ENCODE measurements around the gene COLEC11.

DNA sequence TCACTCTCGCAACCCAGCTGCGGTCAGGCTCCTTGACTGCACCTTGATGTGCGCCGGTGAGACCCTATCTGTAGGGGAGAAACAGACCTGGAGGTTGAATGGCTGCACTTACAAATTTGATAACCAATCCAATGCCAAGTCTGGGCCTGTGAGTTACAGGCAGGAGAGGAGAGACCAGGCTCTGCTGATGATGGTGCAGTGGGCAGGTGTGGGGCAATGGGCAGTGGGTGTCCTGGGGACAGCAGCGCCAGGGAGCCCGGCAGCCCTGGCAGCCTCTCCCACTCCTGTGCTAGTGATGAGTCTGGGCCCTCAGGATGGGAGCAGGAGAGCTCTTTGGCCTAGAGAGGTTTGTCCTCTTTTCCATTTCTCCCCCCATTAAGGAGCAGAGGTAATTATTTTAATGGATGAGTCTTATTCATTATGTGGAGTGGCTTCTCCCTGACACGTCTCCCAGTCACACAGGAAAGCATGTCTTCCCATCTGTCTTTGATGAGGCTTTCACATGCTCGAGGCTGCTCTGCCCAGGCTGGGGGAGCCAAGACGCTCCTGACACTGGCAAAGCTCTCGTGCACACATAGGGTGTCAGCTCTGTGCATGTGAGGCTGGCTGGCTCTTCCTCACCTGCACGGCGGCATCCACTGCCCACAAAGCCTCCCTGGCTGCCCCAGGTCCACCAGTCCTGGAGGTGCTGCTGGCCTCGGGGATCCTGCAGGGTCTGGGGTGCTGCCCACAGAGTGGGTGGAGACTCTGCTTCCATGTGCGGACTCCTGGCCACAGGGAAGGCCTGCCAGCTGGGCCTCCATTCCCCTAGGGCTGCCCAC, 53.1 kb downstream of the COLEC11 start:
- TF ChIP-seq ZC3H10 (CRISPR knock-in tag; IDR thresholded peaks at IDR 0.05) = no peak
- no peak for TF ChIP-seq ARNTL (CRISPR knock-in tag; IDR thresholded peaks at IDR 0.05; ENCODE audit: borderline replicate concordance, low read depth)
- TF ChIP-seq ZFP30 (CRISPR knock-in tag; IDR thresholded peaks at IDR 0.05) = no peak
- TF ChIP-seq SNAI2 (CRISPR knock-in tag; IDR thresholded peaks at IDR 0.05) = no peak
- TF ChIP-seq, protein P1, sequence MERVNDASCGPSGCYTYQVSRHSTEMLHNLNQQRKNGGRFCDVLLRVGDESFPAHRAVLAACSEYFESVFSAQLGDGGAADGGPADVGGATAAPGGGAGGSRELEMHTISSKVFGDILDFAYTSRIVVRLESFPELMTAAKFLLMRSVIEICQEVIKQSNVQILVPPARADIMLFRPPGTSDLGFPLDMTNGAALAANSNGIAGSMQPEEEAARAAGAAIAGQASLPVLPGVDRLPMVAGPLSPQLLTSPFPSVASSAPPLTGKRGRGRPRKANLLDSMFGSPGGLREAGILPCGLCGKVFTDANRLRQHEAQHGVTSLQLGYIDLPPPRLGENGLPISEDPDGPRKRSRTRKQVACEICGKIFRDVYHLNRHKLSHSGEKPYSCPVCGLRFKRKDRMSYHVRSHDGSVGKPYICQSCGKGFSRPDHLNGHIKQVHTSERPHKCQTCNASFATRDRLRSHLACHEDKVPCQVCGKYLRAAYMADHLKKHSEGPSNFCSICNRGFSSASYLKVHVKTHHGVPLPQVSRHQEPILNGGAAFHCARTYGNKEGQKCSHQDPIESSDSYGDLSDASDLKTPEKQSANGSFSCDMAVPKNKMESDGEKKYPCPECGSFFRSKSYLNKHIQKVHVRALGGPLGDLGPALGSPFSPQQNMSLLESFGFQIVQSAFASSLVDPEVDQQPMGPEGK (CRISPR knock-in tag; IDR thresholded peaks at IDR 0.05; ENCODE audit: borderline replicate concordance) = no peak
- TF ChIP-seq, protein P2, sequence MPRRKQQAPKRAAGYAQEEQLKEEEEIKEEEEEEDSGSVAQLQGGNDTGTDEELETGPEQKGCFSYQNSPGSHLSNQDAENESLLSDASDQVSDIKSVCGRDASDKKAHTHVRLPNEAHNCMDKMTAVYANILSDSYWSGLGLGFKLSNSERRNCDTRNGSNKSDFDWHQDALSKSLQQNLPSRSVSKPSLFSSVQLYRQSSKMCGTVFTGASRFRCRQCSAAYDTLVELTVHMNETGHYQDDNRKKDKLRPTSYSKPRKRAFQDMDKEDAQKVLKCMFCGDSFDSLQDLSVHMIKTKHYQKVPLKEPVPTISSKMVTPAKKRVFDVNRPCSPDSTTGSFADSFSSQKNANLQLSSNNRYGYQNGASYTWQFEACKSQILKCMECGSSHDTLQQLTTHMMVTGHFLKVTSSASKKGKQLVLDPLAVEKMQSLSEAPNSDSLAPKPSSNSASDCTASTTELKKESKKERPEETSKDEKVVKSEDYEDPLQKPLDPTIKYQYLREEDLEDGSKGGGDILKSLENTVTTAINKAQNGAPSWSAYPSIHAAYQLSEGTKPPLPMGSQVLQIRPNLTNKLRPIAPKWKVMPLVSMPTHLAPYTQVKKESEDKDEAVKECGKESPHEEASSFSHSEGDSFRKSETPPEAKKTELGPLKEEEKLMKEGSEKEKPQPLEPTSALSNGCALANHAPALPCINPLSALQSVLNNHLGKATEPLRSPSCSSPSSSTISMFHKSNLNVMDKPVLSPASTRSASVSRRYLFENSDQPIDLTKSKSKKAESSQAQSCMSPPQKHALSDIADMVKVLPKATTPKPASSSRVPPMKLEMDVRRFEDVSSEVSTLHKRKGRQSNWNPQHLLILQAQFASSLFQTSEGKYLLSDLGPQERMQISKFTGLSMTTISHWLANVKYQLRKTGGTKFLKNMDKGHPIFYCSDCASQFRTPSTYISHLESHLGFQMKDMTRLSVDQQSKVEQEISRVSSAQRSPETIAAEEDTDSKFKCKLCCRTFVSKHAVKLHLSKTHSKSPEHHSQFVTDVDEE (CRISPR knock-in tag; IDR thresholded peaks at IDR 0.05) = no peak
- no peak for TF ChIP-seq ZNF8 (CRISPR knock-in tag; IDR thresholded peaks at IDR 0.05)
- no peak for TF ChIP-seq ESRRG (CRISPR knock-in tag; IDR thresholded peaks at IDR 0.05)
- no peak for TF ChIP-seq GLIS3 (CRISPR knock-in tag; IDR thresholded peaks at IDR 0.05)
